CD4-positive, alpha-beta T cell (primary cell): ENCODE measurements around the gene ASTN2. TPM values are rescaled to one million over a fixed set of nuclear protein-coding genes. Genes with fewer than 3 reads are reported as not detected.

Experiments used
- ATAC-seq: fragments of 200-7000 bp; cut with Tn5 transposase; one replicate; pipeline ENCODE4 v1.10.0; 2022; ENCODE audit warnings: mild to moderate bottlenecking; ENCODE audit not compliant: poor library complexity
- CTCF ChIA-PET: fragments of 350-600 bp; sonication (Branson Sonifier 250); formaldehyde crosslinking; loops from one replicate; lab custom pipeline; 2021; ENCODE audit warnings: antibody characterized with exemption, inconsistent platforms; lab: Charles Lee
- POLR2A ChIA-PET: fragments of 350-600 bp; sonication (Branson Sonifier 250); formaldehyde crosslinking; loops from one replicate; lab custom pipeline; 2021; ENCODE audit warnings: antibody characterized with exemption, inconsistent platforms; lab: Charles Lee
- DNase-seq, 14 experiments: peaks; one replicate each; pipeline ENCODE4 v3.0.0-alpha.2; 2013 to 2020; ENCODE audit warnings: mixed read lengths in 2 of 14
- H3K27ac ChIP-seq, 2 donors: one replicate each; pipeline versions ENCODE4 v1.5.1 to v1.7.0; 2013; ENCODE audit warnings: low read length in 2 of 2, low read depth in 1 of 2, mild to moderate bottlenecking in 1 of 2
- H3K27me3 ChIP-seq, 2 experiments: 1 replicate in 1 of 2; 2 replicates in 1 of 2; pipeline versions ENCODE4 v1.6.1 to v1.7.0; 2013; ENCODE audit warnings: low read length in 2 of 2, control low read depth in 1 of 2, mild to moderate bottlenecking in 1 of 2, moderate library complexity in 1 of 2; ENCODE audit not compliant: insufficient read depth in 2 of 2, control insufficient read depth in 1 of 2
- H3K36me3 ChIP-seq: one replicate; pipeline ENCODE4 v1.6.1; 2013; ENCODE audit warnings: low read length, control low read depth; ENCODE audit not compliant: insufficient read depth
- H3K4me1 ChIP-seq: one replicate; pipeline ENCODE4 v1.6.1; 2013; ENCODE audit warnings: low read length, control low read depth; ENCODE audit not compliant: insufficient read depth
- H3K4me3 ChIP-seq: one replicate; pipeline ENCODE4 v1.5.1; 2013; ENCODE audit warnings: mild to moderate bottlenecking, low read length, moderate library complexity
- H3K9me3 ChIP-seq, 2 experiments: 1 replicate in 1 of 2; 2 replicates in 1 of 2; pipeline versions ENCODE4 v1.6.1 to v1.7.0; 2013; ENCODE audit warnings: low read length in 2 of 2, mild to moderate bottlenecking in 2 of 2, control low read depth in 1 of 2, moderate library complexity in 1 of 2; ENCODE audit not compliant: control insufficient read depth in 1 of 2, insufficient read depth in 1 of 2
- H3K27ac Mint-ChIP-seq: one replicate; pipeline ENCODE4 v1.8.0; 2020; ENCODE audit warnings: mixed read lengths
- H3K27me3 Mint-ChIP-seq: one replicate; pipeline ENCODE4 v1.8.0; 2021; ENCODE audit warnings: mixed read lengths
- H3K36me3 Mint-ChIP-seq: one replicate; pipeline ENCODE4 v1.8.0; 2021; ENCODE audit warnings: low read depth, mixed read lengths
- H3K4me1 Mint-ChIP-seq: one replicate; pipeline ENCODE4 v1.8.0; 2021; ENCODE audit warnings: low read depth, mixed read lengths
- H3K4me3 Mint-ChIP-seq: one replicate; pipeline ENCODE4 v1.8.0; 2020; ENCODE audit warnings: mild to moderate bottlenecking, mixed read lengths
- H3K9me3 Mint-ChIP-seq: one replicate; pipeline ENCODE4 v1.8.0; 2020; ENCODE audit warnings: mixed read lengths
- intact Hi-C, 2 experiments: fragments of 100-400 bp; cut with DNase I in 1 of 2; cut with micrococcal nuclease in 1 of 2; formaldehyde crosslinking; loops; one replicate each; pipeline versions ENCODE4 v1.15.1 to v1.9.0; 2023 to 2025; cut with DNase I, micrococcal nuclease
- total RNA-seq, 174 experiments: library from RNA in 2 of 174; stranded (reverse) in 2 of 174; gene quantifications; one replicate each; pipeline ENCODE4 v1.2.3 and lab custom pipeline; 2021 to 2026
- TF ChIP-seq, protein P1 (sequence below): fragments of 200-600 bp; IDR thresholded peaks from one replicate; pipeline ENCODE4 v1.8.0; 2022; ENCODE audit warnings: antibody characterized with exemption, mild to moderate bottlenecking

ASTN2 gene
- total RNA-seq, 2 experiments from 2014 or later = 2.3 to 2.4 TPM

- no peaks in the 10 kb centered on the region for H3K4me1 Mint-ChIP-seq
- DNase-seq (no peak), ATAC-seq (no peak)
- CTCF ChIA-PET = no interaction called here
- H3K36me3 ChIP-seq = no peaks in the 10 kb centered on the region
- H3K36me3 Mint-ChIP-seq = no peaks in the 10 kb centered on the region
- TF ChIP-seq, protein P1, sequence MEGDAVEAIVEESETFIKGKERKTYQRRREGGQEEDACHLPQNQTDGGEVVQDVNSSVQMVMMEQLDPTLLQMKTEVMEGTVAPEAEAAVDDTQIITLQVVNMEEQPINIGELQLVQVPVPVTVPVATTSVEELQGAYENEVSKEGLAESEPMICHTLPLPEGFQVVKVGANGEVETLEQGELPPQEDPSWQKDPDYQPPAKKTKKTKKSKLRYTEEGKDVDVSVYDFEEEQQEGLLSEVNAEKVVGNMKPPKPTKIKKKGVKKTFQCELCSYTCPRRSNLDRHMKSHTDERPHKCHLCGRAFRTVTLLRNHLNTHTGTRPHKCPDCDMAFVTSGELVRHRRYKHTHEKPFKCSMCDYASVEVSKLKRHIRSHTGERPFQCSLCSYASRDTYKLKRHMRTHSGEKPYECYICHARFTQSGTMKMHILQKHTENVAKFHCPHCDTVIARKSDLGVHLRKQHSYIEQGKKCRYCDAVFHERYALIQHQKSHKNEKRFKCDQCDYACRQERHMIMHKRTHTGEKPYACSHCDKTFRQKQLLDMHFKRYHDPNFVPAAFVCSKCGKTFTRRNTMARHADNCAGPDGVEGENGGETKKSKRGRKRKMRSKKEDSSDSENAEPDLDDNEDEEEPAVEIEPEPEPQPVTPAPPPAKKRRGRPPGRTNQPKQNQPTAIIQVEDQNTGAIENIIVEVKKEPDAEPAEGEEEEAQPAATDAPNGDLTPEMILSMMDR = no peak
- intact Hi-C loops = no loop called here
- H3K4me3 ChIP-seq = no peak overlapping the region
- H3K27me3 Mint-ChIP-seq = no peaks in the 10 kb centered on the region
- H3K9me3 Mint-ChIP-seq = peaks cover 3% of the 10 kb centered on the region
- H3K27ac ChIP-seq = no peak overlapping the region
- no peaks in the 10 kb centered on the region for H3K9me3 ChIP-seq
- H3K4me1 ChIP-seq = no peaks in the 10 kb centered on the region
- no peak overlapping the region for H3K27ac Mint-ChIP-seq
- POLR2A ChIA-PET = no interaction called here
- H3K27me3 ChIP-seq = no peaks in the 10 kb centered on the region
- H3K4me3 Mint-ChIP-seq = no peak overlapping the region
Measured at GRCh38 chr9:117156771-117157535, 257.9 kb downstream of the ASTN2 start.

- H3K36me3 Mint-ChIP-seq = no peaks in the 10 kb centered on the region
- no peak overlapping the region for H3K4me3 Mint-ChIP-seq
- intact Hi-C loops = no loop called here
- H3K4me3 ChIP-seq = no peak overlapping the region
- H3K4me1 ChIP-seq = no peaks in the 10 kb centered on the region
- ChIA-PET CTCF (no interaction called here), POLR2A (no interaction called here)
- no peaks in the 10 kb centered on the region for H3K27me3 ChIP-seq
- TF ChIP-seq, protein P1 = no peak
- no peak overlapping the region for H3K27ac Mint-ChIP-seq
- H3K27me3 Mint-ChIP-seq = no peaks in the 10 kb centered on the region
- no peak for DNase-seq
- H3K36me3 ChIP-seq = no peaks in the 10 kb centered on the region
- no peaks in the 10 kb centered on the region for H3K9me3 ChIP-seq
- no peak for ATAC-seq
- H3K4me1 Mint-ChIP-seq = no peaks in the 10 kb centered on the region
- peaks cover 2% of the 10 kb centered on the region for H3K9me3 Mint-ChIP-seq
- no peak overlapping the region for H3K27ac ChIP-seq
Measured at GRCh38 chr9:117156144-117156688, 258.6 kb downstream of the ASTN2 start.

GRCh38 chr9:117153021-117153420 is 261.8 kb downstream of the ASTN2 start:
- TF ChIP-seq, protein P1 = no peak
- Histone ChIP-seq H3K4me3 (no peak overlapping the region), H3K27me3 (no peaks in the 10 kb centered on the region), H3K9me3 (no peaks in the 10 kb centered on the region), H3K4me1 (no peaks in the 10 kb centered on the region), H3K36me3 (no peaks in the 10 kb centered on the region), H3K27ac (no peak overlapping the region)
- Mint-ChIP-seq H3K4me3 (no peak overlapping the region), H3K27me3 (no peaks in the 10 kb centered on the region), H3K9me3 (peaks cover 2% of the 10 kb centered on the region), H3K36me3 (no peaks in the 10 kb centered on the region), H3K27ac (no peak overlapping the region), H3K4me1 (no peaks in the 10 kb centered on the region)
- ATAC-seq = no peak
- DNase-seq = no peak
- intact Hi-C loops = no loop called here
- POLR2A ChIA-PET = no interaction called here
- CTCF ChIA-PET = no interaction called here
